Nephron (organoid): ENCODE measurements around the gene FOXN3.

Source experiments
- H3K27ac Mint-ChIP-seq, 3 experiments: 2 replicates each; pipeline ENCODE4 v1.8.0; 2020; ENCODE audit warnings: mixed read lengths in 3 of 3, mild to moderate bottlenecking in 2 of 3, moderate library complexity in 1 of 3
- H3K27me3 Mint-ChIP-seq: 2 replicates; pipeline ENCODE4 v1.8.0; 2021; ENCODE audit warnings: low read depth, mild to moderate bottlenecking, moderate library complexity, mixed read lengths
- H3K36me3 Mint-ChIP-seq: 2 replicates; pipeline ENCODE4 v1.8.0; 2020; ENCODE audit warnings: low read depth, mixed read lengths
- H3K4me1 Mint-ChIP-seq: 2 replicates; pipeline ENCODE4 v1.8.0; 2020; ENCODE audit warnings: mixed read lengths
- H3K4me3 Mint-ChIP-seq, 3 experiments: 2 replicates each; pipeline ENCODE4 v1.8.0; 2020; ENCODE audit warnings: mild to moderate bottlenecking in 3 of 3, mixed read lengths in 3 of 3, moderate library complexity in 2 of 3
- H3K9me3 Mint-ChIP-seq: 2 replicates; pipeline ENCODE4 v1.8.0; 2020; ENCODE audit warnings: mixed read lengths
- CTCF ChIP-seq, 3 experiments: fragments of 200-600 bp; sonication (generic); IDR thresholded peaks; one replicate each; pipeline ENCODE4 v1.5.0; 2021; ENCODE audit warnings: antibody characterized with exemption in 3 of 3; ENCODE audit not compliant: unreplicated experiment in 3 of 3

Gene FOXN3

DNA sequence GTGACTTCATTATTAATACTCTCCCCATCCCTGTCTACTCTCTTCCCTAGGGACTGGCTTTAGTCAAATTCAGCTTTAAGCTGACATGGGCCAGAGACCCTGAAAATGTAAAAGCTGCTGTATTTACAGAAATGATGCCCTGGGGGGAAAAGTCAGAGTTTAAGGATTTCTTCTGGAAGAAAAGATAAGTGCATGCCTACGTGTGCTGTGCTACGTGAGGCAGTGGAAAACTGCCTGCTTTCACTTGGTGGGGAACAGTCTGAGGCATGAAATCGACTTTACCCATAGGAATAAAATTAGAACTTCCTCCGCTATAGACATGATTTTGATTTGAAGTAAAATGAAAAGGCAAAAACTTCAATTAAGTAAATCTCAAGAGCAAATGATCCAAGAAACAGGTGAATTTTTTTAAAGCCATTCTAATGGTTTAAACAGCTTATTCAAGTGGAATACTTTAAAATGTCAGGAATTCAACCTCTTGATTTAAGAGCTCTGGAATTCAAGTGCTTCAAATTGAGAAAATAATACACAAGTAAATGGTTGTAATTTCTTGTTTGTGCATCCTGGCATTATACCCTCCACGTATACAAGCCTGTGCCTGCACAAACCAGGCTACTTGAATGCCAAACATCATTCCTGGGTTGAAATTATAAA lies 168.5 kb downstream of the FOXN3 start:
- H3K36me3 Mint-ChIP-seq, result peaks cover 12% of the 10 kb centered on the region
- H3K27me3 Mint-ChIP-seq, result no peaks in the 10 kb centered on the region
- peaks cover 26% of the 10 kb centered on the region for H3K4me1 Mint-ChIP-seq
- no peak overlapping the region for H3K27ac Mint-ChIP-seq
- no peak for TF ChIP-seq CTCF (IDR thresholded peaks at IDR 0.05; ENCODE audit: unreplicated experiment in 3 of 3)
- no peak overlapping the region for H3K4me3 Mint-ChIP-seq
- no peaks in the 10 kb centered on the region for H3K9me3 Mint-ChIP-seq

GRCh38 chr14:89247457-89248122 lies 169.4 kb downstream of the FOXN3 start:
- Mint-ChIP-seq H3K4me1 (peaks cover 30% of the 10 kb centered on the region), H3K9me3 (no peaks in the 10 kb centered on the region), H3K36me3 (peaks cover 12% of the 10 kb centered on the region), H3K27ac (no peak overlapping the region), H3K27me3 (no peaks in the 10 kb centered on the region), H3K4me3 (no peak overlapping the region)
- TF ChIP-seq CTCF (IDR thresholded peaks at IDR 0.05; ENCODE audit: unreplicated experiment in 3 of 3), result no peak

DNA sequence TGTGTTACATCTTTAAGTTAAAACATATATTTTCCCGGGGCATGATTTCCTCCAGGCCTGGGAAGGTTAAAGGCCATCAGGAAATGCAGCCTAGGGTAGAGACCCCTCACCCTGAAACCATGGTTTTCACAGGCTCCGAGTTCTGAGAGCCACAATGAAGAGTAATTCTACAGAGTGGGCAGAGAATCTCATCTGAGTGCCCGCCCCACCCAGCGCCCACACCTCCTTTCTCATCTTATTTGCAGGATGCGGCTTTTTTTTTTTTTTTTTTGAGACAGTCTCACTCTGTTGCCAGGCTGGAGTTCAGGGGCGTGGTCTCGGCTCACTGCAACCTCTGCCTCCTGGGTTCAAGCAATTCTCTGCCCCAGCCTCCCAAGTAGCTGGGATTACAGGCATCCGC lies 170.7 kb downstream of the FOXN3 start:
- peaks cover 34% of the 10 kb centered on the region for H3K4me1 Mint-ChIP-seq
- H3K27me3 Mint-ChIP-seq, result no peaks in the 10 kb centered on the region
- no peak overlapping the region for H3K4me3 Mint-ChIP-seq
- H3K27ac Mint-ChIP-seq, result no peak overlapping the region
- H3K9me3 Mint-ChIP-seq, result no peaks in the 10 kb centered on the region
- H3K36me3 Mint-ChIP-seq, result peaks cover 13% of the 10 kb centered on the region
- no peak for TF ChIP-seq CTCF (IDR thresholded peaks at IDR 0.05; ENCODE audit: unreplicated experiment in 3 of 3)

GRCh38 chr14:89245802-89246201 lies 171.2 kb downstream of the FOXN3 start:
- peaks cover 17% of the 10 kb centered on the region for H3K36me3 Mint-ChIP-seq
- H3K4me1 Mint-ChIP-seq, result peaks cover 29% of the 10 kb centered on the region
- H3K9me3 Mint-ChIP-seq, result no peaks in the 10 kb centered on the region
- H3K27me3 Mint-ChIP-seq, result no peaks in the 10 kb centered on the region
- H3K27ac Mint-ChIP-seq, result no peak overlapping the region
- TF ChIP-seq CTCF (IDR thresholded peaks at IDR 0.05; ENCODE audit: unreplicated experiment in 3 of 3), result no peak
- no peak overlapping the region for H3K4me3 Mint-ChIP-seq

- Mint-ChIP-seq H3K4me3 (no peak overlapping the region), H3K27me3 (no peaks in the 10 kb centered on the region), H3K4me1 (peaks cover 25% of the 10 kb centered on the region), H3K36me3 (peaks cover 17% of the 10 kb centered on the region), H3K27ac (no peak overlapping the region), H3K9me3 (no peaks in the 10 kb centered on the region)
- TF ChIP-seq CTCF (IDR thresholded peaks at IDR 0.05; ENCODE audit: unreplicated experiment in 3 of 3), result no peak
Observed at GRCh38 chr14:89244720-89245119, 172.3 kb downstream of the FOXN3 start.

GRCh38 chr14:89243741-89244140 lies 173.3 kb downstream of the FOXN3 start:
- no peaks in the 10 kb centered on the region for H3K9me3 Mint-ChIP-seq
- no peaks in the 10 kb centered on the region for H3K27me3 Mint-ChIP-seq
- peaks cover 25% of the 10 kb centered on the region for H3K4me1 Mint-ChIP-seq
- H3K27ac Mint-ChIP-seq, result no peak overlapping the region
- peaks cover 17% of the 10 kb centered on the region for H3K36me3 Mint-ChIP-seq
- no peak for TF ChIP-seq CTCF (IDR thresholded peaks at IDR 0.05; ENCODE audit: unreplicated experiment in 3 of 3)
- H3K4me3 Mint-ChIP-seq, result no peak overlapping the region
